A549 (cell line): ENCODE measurements around the gene ACTR1B.

Source experiments
- ESRRA ChIP-seq: fragments of 150-350 bp; IDR thresholded peaks from 2 replicates; pipeline ENCODE4 v1.6.1; 2014; ENCODE audit warnings: mild to moderate bottlenecking, low read length, borderline replicate concordance
- HDAC2 ChIP-seq: fragments of 200-600 bp; sonication (generic); IDR thresholded peaks from 2 replicates; pipeline ENCODE4 v1.6.1; 2016
- NR3C1 ChIP-seq: fragments of >200 bp; sonication (Bioruptor Twin); formaldehyde crosslinking; IDR thresholded peaks from 3 replicates; pipeline ENCODE4 v1.6.1; 2017
- POLR2A ChIP-seq: IDR thresholded peaks from 2 replicates; pipeline ENCODE4 v1.6.1; 2012; ENCODE audit warnings: mild to moderate bottlenecking, low read length
- SMC3 ChIP-seq: fragments of >200 bp; sonication (Bioruptor Twin); formaldehyde crosslinking; IDR thresholded peaks from 3 replicates; pipeline ENCODE4 v1.6.1; 2018; ENCODE audit warnings: inconsistent platforms
- TF ChIP-seq, protein P1 (sequence below): fragments of >200 bp; sonication (Bioruptor Twin); formaldehyde crosslinking; IDR thresholded peaks from 3 replicates; pipeline ENCODE4 v1.5.1; 2016

- TF ChIP-seq ESRRA (no peak), NR3C1 (no peak), SMC3 (no peak), POLR2A (no peak), HDAC2 (no peak)
- TF ChIP-seq, protein P1, sequence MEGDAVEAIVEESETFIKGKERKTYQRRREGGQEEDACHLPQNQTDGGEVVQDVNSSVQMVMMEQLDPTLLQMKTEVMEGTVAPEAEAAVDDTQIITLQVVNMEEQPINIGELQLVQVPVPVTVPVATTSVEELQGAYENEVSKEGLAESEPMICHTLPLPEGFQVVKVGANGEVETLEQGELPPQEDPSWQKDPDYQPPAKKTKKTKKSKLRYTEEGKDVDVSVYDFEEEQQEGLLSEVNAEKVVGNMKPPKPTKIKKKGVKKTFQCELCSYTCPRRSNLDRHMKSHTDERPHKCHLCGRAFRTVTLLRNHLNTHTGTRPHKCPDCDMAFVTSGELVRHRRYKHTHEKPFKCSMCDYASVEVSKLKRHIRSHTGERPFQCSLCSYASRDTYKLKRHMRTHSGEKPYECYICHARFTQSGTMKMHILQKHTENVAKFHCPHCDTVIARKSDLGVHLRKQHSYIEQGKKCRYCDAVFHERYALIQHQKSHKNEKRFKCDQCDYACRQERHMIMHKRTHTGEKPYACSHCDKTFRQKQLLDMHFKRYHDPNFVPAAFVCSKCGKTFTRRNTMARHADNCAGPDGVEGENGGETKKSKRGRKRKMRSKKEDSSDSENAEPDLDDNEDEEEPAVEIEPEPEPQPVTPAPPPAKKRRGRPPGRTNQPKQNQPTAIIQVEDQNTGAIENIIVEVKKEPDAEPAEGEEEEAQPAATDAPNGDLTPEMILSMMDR, result no peak
Observed at GRCh38 chr2:97617911-97618310, 45.9 kb downstream of the ACTR1B start.
